AG04450 (cell line): ENCODE measurements around the gene FGF7. TPM values are rescaled to one million over a fixed set of nuclear protein-coding genes. Genes with fewer than 3 reads are reported as not detected.
A peak's percentile ranks its signal among the peaks of the same experiment; 100 is the strongest.

Experiments used
- CTCF ChIA-PET: fragments of 300-600, 350-600 bp; formaldehyde crosslinking; extraction: SDS; loops from one replicate; lab custom pipeline; 2022; ENCODE audit warnings: antibody characterized with exemption, inconsistent platforms; lab: Charles Lee
- POLR2A ChIA-PET: fragments of 350-600 bp; formaldehyde crosslinking; extraction: SDS; loops from one replicate; lab custom pipeline; 2021; ENCODE audit warnings: antibody characterized with exemption, inconsistent platforms; lab: Yijun Ruan, JAX
- DNase-seq: peaks from one replicate; pipeline ENCODE4 v3.0.0-alpha.2; 2011; ENCODE audit warnings: low read depth, low spot score
- H3K27ac ChIP-seq: one replicate; pipeline ENCODE4 v1.5.1; 2012; ENCODE audit warnings: low read depth, low read length, control low read depth
- H3K27me3 ChIP-seq: one replicate; pipeline ENCODE4 v1.6.0; 2012; ENCODE audit warnings: low read length; ENCODE audit not compliant: control insufficient read depth, insufficient read depth
- H3K4me3 ChIP-seq: 2 replicates; pipeline ENCODE4 v1.5.1; 2011; ENCODE audit warnings: mild to moderate bottlenecking, low read depth, low read length, control low read depth
- H3K9me3 ChIP-seq: 2 replicates; pipeline ENCODE4 v1.5.1; 2012; ENCODE audit warnings: low read length; ENCODE audit not compliant: control insufficient read depth, insufficient read depth
- CTCF ChIP-seq: IDR thresholded peaks from 2 replicates; pipeline ENCODE4 v1.5.1; 2011; ENCODE audit warnings: low read depth, low read length, control low read depth, inconsistent platforms
- polyA plus RNA-seq: library from polyadenylated mRNA; depleted of rRNA; stranded (reverse); fragments of >200 nt; gene quantifications from 2 replicates; pipeline ENCODE4 v1.2.3, GENCODE V29; 2011

The FGF7 gene
- polyA plus RNA-seq, 1 experiment = 175 TPM

GRCh38 chr15:49435174-49435573 is 12.1 kb downstream of the FGF7 start:
- TF ChIP-seq CTCF = no peak
- Histone ChIP-seq H3K9me3 (no peaks in the 10 kb centered on the region), H3K4me3 (no peak overlapping the region; the same call in 1 of the 2 replicates), H3K27me3 (no peaks in the 10 kb centered on the region), H3K27ac (no peak overlapping the region)
- ChIA-PET POLR2A (no interaction called here), CTCF (no interaction called here)
- peak; percentile 32 for DNase-seq

- H3K9me3 ChIP-seq = no peaks in the 10 kb centered on the region
- no peak for DNase-seq
- no peaks in the 10 kb centered on the region for H3K27me3 ChIP-seq
- no peak overlapping the region for H3K27ac ChIP-seq
- CTCF ChIA-PET = interaction anchor here (0.9 to 1.2 kb wide), 2 partner anchors 465 to 615 kb away, joined by 3 to 6 read pairs; no protein-coding TSS in a partner anchor
- no peak for TF ChIP-seq CTCF
- POLR2A ChIA-PET = interaction anchor here (0.7 kb wide), 1 partner anchor 14 kb away, joined by 3 read pairs; the partner anchor contains the start of gene FGF7
- H3K4me3 ChIP-seq = no peak overlapping the region
Observed at GRCh38 chr15:49436751-49437150, 13.7 kb downstream of the FGF7 start.

- H3K4me3 ChIP-seq = no peak overlapping the region
- no peaks in the 10 kb centered on the region for H3K9me3 ChIP-seq
- POLR2A ChIA-PET = no interaction called here
- H3K27me3 ChIP-seq = no peaks in the 10 kb centered on the region
- DNase-seq = no peak
- no peak overlapping the region for H3K27ac ChIP-seq
- CTCF ChIA-PET = interaction anchor here (1.5 kb wide), 1 partner anchor 706 kb away, joined by 4 read pairs; no protein-coding TSS in a partner anchor
- TF ChIP-seq CTCF = no peak
Observed at GRCh38 chr15:49438962-49439631, 16.1 kb downstream of the FGF7 start.

GRCh38 chr15:49439678-49440395 is 16.8 kb downstream of the FGF7 start:
- ChIA-PET CTCF (no interaction called here), POLR2A (interaction anchor here (0.7 kb wide), 1 partner anchor 567 kb away, joined by 3 read pairs; no protein-coding TSS in a partner anchor)
- DNase-seq = no peak
- Histone ChIP-seq H3K9me3 (no peaks in the 10 kb centered on the region), H3K4me3 (no peak overlapping the region), H3K27ac (no peak overlapping the region), H3K27me3 (no peaks in the 10 kb centered on the region)
- no peak for TF ChIP-seq CTCF

GRCh38 chr15:49441356-49441755 is 18.3 kb downstream of the FGF7 start:
- ChIA-PET POLR2A (no interaction called here), CTCF (interaction anchor here (0.9 to 1.7 kb wide), 2 partner anchors 562 to 610 kb away, joined by 3 to 5 read pairs; no protein-coding TSS in a partner anchor)
- no peaks in the 10 kb centered on the region for H3K27me3 ChIP-seq
- H3K27ac ChIP-seq = no peak overlapping the region
- TF ChIP-seq CTCF = no peak
- DNase-seq = no peak
- H3K9me3 ChIP-seq = no peaks in the 10 kb centered on the region
- H3K4me3 ChIP-seq = no peak overlapping the region
